ENCODE measurements around the gene EPS8L2.
"Not testable (repeated sequence)": the region's sequence is repeated elsewhere in the genome, so short reads cannot be mapped to it uniquely, and the experiment has no call there.

Gene EPS8L2

DNA sequence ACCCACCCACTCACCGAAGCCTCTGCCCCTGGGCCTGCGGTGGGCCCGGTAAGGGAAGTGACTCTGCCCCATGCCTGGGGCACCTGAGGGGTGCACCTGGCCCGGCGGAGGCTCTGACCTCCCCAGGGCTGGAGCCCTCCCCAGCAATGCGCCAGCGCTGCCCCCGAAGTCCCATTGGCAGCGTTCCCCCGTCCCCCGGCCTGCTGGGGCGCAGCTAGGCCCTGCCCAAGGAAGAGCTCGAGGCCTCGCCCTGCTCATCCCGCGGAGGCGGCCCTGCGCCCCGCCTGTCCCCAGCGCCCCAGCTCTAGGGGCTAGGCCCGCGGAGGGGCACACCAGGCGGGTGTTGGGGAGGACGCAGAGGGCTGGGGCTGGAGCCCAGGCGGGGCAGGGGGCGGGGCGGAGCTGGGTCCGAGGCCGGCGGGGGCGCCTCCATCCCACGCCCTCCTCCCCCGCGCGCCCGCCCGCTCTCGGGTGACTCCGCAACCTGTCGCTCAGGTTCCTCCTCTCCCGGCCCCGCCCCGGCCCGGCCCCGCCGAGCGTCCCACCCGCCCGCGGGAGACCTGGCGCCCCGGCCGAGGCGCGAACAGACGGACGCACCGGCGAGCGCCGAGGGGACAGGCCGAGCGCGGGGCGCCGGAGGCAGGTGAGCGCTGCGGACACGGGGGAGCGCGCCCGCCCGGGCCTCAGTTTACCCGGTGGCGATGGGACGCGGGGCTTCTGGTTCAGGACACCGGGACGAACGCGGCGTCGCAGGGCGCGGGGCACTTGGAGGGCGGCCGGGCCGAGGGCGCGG lies at the start of gene EPS8L2:
Gene EPS8L2, plus strand, starts transcription at position 586 of the 793 bp plus-strand sequence. CDS start 3,177 bp downstream, outside the sequence.
- no peak for DNase-seq

DNA sequence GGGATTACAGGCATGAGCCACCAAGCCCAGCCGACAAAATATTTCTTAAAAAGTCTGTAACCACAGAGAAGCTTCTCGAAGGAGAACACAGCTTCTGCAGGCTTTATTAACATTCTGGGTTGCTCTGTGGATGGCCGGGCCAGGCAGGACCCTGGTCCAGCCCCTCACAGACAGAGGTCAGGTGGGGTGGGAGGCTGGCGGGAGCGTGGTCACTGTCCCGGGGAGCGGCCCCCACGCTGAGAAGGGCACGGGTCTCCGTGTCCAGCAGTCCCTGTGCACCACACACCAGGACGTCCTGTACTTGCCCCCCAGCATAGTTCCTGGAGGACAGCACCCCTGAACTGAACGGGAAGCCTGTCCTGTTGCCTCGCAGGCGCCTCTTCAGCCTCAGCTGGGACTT lies 49.6 kb upstream of the EPS8L2 start:
- no peak for DNase-seq

GRCh38 chr11:656866-657265 lies 49.2 kb upstream of the EPS8L2 start:
- no peak for DNase-seq

- no peak for DNase-seq
These were observed 48.3 kb upstream of the EPS8L2 start for GRCh38 chr11:657691-658126.

GRCh38 chr11:659532-660085 lies 46.4 kb upstream of the EPS8L2 start:
- DNase-seq, result no peak

- no peak for DNase-seq
These were observed 45.8 kb upstream of the EPS8L2 start for GRCh38 chr11:660281-660680.

DNA sequence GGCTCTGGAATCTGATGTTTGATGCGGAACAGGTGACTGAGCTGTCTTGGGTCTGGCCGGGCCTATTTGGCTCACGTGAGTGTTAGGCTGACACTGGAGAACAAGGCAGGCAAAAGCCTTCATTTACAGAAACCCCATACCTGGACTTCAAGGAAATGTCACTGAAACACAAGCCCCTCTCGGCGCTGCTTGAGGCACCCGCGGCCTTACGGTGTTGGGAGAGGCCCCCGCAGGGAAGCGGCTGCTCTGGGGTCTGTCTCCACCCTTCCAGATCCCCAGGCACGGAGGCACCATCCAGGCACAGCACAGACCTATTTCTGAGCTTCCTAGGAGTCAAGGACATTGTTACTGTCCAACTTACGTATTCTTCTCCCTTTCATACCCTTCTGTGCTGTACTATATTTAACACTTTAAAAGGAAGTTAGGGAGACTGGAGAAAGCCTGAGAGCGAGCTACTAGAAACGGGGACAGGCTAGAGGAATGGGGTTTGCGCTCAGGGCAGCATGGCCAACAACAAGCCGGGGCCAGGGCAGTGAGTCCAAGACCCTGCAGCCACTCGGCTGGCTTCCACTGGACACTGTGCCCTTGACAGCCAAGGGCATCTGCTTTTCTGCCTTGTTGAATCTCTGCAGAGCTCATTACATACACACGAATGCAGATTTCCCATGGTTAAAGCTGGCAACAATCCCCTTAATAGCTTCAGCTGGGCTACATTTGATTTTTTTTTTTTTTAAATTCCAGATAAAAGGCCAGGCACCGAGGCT lies 45.2 kb upstream of the EPS8L2 start:
- no peak for DNase-seq

GRCh38 chr11:662689-663274 lies 43.2 kb upstream of the EPS8L2 start:
- peak; percentile 78 for DNase-seq

GRCh38 chr11:665062-665703 lies 40.8 kb upstream of the EPS8L2 start:
- DNase-seq, result peak; percentile 6

- DNase-seq, result no peak
These were observed 40.2 kb upstream of the EPS8L2 start for GRCh38 chr11:665704-666281.

DNA sequence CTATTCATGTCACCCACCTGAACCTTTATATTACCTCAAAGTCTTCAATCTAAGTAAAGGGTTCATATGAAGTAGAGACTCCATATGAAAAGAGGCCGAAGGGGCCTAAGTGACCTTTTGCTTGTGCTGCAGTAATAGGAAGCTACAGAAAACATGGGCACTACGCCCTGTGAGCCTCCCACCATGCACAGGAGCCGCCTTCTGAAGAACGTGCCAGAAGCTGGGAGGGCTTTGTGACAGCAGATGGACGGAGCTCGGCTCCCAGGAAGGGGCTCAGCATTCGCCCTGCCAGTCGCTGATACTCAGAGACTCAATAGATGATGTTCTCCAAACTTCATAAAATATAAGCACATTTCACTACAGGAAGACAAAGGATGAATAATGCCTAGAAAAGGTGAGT lies 32.2 kb upstream of the EPS8L2 start:
- no peak for DNase-seq

- DNase-seq, result no peak
These were observed 31.6 kb upstream of the EPS8L2 start for GRCh38 chr11:674406-674805.

DNA sequence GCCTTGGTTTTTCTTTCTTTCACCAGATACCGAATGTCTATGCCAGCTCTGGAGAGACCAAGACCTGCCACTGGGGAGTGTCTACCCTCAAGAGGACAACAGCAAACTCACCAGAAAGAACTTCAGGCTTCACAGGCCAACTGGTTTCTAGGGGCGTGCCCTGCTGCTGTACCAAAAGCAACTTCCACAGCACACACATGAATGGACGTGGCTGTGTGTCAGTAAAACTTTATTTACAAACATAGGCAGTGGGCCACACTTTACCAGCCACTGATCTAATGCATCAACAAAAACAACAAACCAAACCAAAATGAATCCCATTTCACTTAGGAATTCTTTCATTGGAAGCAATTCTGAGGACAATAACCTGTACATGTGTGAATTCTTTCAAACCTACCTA lies 27.7 kb upstream of the EPS8L2 start:
- DNase-seq, result no peak

- no peak for DNase-seq
These were observed 26.5 kb upstream of the EPS8L2 start for GRCh38 chr11:679271-680207.

- DNase-seq, result no peak
These were observed 25.6 kb upstream of the EPS8L2 start for GRCh38 chr11:680476-680875.

- DNase-seq, result no peak
These were observed 25.1 kb upstream of the EPS8L2 start for GRCh38 chr11:680970-681369.

- DNase-seq, result no peak
These were observed 19.4 kb upstream of the EPS8L2 start for GRCh38 chr11:686451-687243.

GRCh38 chr11:687751-688150 lies 18.3 kb upstream of the EPS8L2 start:
- DNase-seq, result no peak

DNA sequence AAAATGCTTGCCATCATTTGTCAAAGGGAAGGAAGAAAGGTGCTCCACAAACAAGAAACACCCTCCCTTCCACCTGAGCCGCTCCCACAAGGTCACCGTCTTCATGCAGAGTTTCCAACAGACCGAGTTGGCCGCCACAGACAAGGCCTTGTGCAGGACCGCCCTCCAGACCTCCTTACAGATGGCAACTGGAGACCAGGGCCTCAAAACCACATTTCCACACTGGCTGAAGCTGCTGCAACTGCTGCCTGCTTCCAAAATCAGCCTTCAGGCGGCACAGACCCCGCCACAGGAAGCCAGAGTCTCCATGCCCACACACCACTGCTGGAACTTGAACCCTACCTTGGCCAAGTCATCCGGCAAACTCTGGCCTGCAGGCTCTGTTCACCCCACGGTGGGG lies 17.4 kb upstream of the EPS8L2 start:
- no peak for DNase-seq

DNA sequence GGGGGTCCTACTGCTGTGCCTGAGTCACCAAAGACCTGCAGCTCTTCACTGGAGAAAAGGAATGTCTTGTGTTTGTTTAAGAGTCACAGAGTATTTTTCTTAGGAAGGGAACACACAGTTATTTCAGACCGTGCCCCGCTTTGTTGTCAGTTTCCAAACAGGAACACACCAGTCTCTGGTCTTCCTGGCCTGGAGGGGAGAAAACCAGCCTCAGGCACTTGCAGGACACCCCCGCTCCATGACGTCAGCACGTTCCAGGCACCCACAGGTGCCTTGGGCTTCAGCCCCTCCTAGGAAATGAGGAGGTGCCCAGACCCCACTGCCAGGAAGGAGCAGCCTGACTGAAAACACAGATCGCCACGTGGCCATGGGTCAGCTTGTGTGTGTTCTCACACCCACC lies 16.4 kb upstream of the EPS8L2 start:
- no peak for DNase-seq

- DNase-seq, result not testable (repeated sequence)
These were observed 15.8 kb upstream of the EPS8L2 start for GRCh38 chr11:690244-690643.

Measured in midbrain (tissue), 1 donor.